ENCODE measurements around the gene MAGEB18. TPM values are rescaled to one million over a fixed set of nuclear protein-coding genes. Genes with fewer than 3 reads are reported as not detected.
A peak's percentile ranks its signal among the peaks of the same experiment; 100 is the strongest.

The MAGEB18 gene
- not detected in 2 replicates for total RNA-seq (2022)
- not detected for Bru-seq, nascent RNA
- not detected for BruChase-seq, experiment 1, labeled RNA remaining after a 6-hour chase
- not detected for BruChase-seq, experiment 2, labeled RNA remaining after a 2-hour chase
- long read RNA-seq = 0 reads

GRCh38 chrX:26138274-26138673 lies at the start of gene MAGEB18:
TSS of gene MAGEB18 (plus strand) at chrX:26138343. CDS start at chrX:26138986, 643 bp downstream.
- Mint-ChIP-seq H3K27ac (ENCODE audit: unreplicated experiment) (no peak within 1 kb of the TSS), H3K9me3 (ENCODE audit: low read depth, unreplicated experiment) (peaks cover 4% of the 10 kb centered on the region), H3K27me3 (ENCODE audit: unreplicated experiment) (no peaks in the 10 kb centered on the region), H3K4me3 (ENCODE audit: low read depth, unreplicated experiment) (no peak within 1 kb of the TSS), H3K36me3 (ENCODE audit: insufficient read depth, unreplicated experiment) (no peaks in the 10 kb centered on the region), H3K4me1 (ENCODE audit: low read depth, unreplicated experiment) (no peaks in the 10 kb centered on the region)
- intact Hi-C loops (cut with micrococcal nuclease; ENCODE audit: unreplicated experiment) = no loop called here
- TF ChIP-seq CTCF (IDR thresholded peaks at IDR 0.05; ENCODE audit: unreplicated experiment) = no peak
- no TSS peak for BruUV-seq (replicated peaks)
- CTCF ChIA-PET = no interaction called here
- DNase-seq = no peak

- Mint-ChIP-seq H3K36me3 (ENCODE audit: insufficient read depth, unreplicated experiment) (no peaks in the 10 kb centered on the region), H3K9me3 (ENCODE audit: low read depth, unreplicated experiment) (no peaks in the 10 kb centered on the region), H3K4me1 (ENCODE audit: low read depth, unreplicated experiment) (peaks cover 20% of the 10 kb centered on the region), H3K27ac (ENCODE audit: unreplicated experiment) (peak overlapping the region; percentile 91), H3K4me3 (ENCODE audit: low read depth, unreplicated experiment) (no peak overlapping the region), H3K27me3 (ENCODE audit: unreplicated experiment) (no peaks in the 10 kb centered on the region)
- TF ChIP-seq CTCF (IDR thresholded peaks at IDR 0.05; ENCODE audit: unreplicated experiment) = no peak
- no TSS peak for BruUV-seq (replicated peaks)
- CTCF ChIA-PET = no interaction called here
- intact Hi-C loops (cut with micrococcal nuclease; ENCODE audit: unreplicated experiment) = no loop called here
- DNase-seq = no peak
Measured at GRCh38 chrX:26100421-26100920, 37.7 kb upstream of the MAGEB18 start.

- Mint-ChIP-seq H3K4me3 (ENCODE audit: low read depth, unreplicated experiment) (no peak overlapping the region), H3K4me1 (ENCODE audit: low read depth, unreplicated experiment) (no peaks in the 10 kb centered on the region), H3K36me3 (ENCODE audit: insufficient read depth, unreplicated experiment) (no peaks in the 10 kb centered on the region), H3K27me3 (ENCODE audit: unreplicated experiment) (no peaks in the 10 kb centered on the region), H3K27ac (ENCODE audit: unreplicated experiment) (no peak overlapping the region), H3K9me3 (ENCODE audit: low read depth, unreplicated experiment) (peaks cover 5% of the 10 kb centered on the region)
- no peak for TF ChIP-seq CTCF (IDR thresholded peaks at IDR 0.05; ENCODE audit: unreplicated experiment)
- no peak for DNase-seq
- BruUV-seq (replicated peaks) = no TSS peak
- intact Hi-C loops (cut with micrococcal nuclease; ENCODE audit: unreplicated experiment) = no loop called here
- CTCF ChIA-PET = no interaction called here
Measured at GRCh38 chrX:26109142-26109541, 29.0 kb upstream of the MAGEB18 start.

GRCh38 chrX:26146024-26146423 lies 7.9 kb downstream of the MAGEB18 start:
- Mint-ChIP-seq H3K4me1 (ENCODE audit: low read depth, unreplicated experiment) (peaks cover 9% of the 10 kb centered on the region), H3K9me3 (ENCODE audit: low read depth, unreplicated experiment) (peaks cover 2% of the 10 kb centered on the region), H3K27ac (ENCODE audit: unreplicated experiment) (no peak overlapping the region), H3K36me3 (ENCODE audit: insufficient read depth, unreplicated experiment) (no peaks in the 10 kb centered on the region), H3K4me3 (ENCODE audit: low read depth, unreplicated experiment) (no peak overlapping the region), H3K27me3 (ENCODE audit: unreplicated experiment) (no peaks in the 10 kb centered on the region)
- CTCF ChIA-PET = no interaction called here
- intact Hi-C loops (cut with micrococcal nuclease; ENCODE audit: unreplicated experiment) = no loop called here
- TF ChIP-seq CTCF (IDR thresholded peaks at IDR 0.05; ENCODE audit: unreplicated experiment) = no peak
- no TSS peak for BruUV-seq (replicated peaks)
- DNase-seq = no peak

Data from Calu3 (cell line).